ENCODE data around the gene ZNF438.

ZNF438 gene, protein sequence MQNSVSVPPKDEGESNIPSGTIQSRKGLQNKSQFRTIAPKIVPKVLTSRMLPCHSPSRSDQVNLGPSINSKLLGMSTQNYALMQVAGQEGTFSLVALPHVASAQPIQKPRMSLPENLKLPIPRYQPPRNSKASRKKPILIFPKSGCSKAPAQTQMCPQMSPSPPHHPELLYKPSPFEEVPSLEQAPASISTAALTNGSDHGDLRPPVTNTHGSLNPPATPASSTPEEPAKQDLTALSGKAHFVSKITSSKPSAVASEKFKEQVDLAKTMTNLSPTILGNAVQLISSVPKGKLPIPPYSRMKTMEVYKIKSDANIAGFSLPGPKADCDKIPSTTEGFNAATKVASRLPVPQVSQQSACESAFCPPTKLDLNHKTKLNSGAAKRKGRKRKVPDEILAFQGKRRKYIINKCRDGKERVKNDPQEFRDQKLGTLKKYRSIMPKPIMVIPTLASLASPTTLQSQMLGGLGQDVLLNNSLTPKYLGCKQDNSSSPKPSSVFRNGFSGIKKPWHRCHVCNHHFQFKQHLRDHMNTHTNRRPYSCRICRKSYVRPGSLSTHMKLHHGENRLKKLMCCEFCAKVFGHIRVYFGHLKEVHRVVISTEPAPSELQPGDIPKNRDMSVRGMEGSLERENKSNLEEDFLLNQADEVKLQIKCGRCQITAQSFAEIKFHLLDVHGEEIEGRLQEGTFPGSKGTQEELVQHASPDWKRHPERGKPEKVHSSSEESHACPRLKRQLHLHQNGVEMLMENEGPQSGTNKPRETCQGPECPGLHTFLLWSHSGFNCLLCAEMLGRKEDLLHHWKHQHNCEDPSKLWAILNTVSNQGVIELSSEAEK

DNA sequence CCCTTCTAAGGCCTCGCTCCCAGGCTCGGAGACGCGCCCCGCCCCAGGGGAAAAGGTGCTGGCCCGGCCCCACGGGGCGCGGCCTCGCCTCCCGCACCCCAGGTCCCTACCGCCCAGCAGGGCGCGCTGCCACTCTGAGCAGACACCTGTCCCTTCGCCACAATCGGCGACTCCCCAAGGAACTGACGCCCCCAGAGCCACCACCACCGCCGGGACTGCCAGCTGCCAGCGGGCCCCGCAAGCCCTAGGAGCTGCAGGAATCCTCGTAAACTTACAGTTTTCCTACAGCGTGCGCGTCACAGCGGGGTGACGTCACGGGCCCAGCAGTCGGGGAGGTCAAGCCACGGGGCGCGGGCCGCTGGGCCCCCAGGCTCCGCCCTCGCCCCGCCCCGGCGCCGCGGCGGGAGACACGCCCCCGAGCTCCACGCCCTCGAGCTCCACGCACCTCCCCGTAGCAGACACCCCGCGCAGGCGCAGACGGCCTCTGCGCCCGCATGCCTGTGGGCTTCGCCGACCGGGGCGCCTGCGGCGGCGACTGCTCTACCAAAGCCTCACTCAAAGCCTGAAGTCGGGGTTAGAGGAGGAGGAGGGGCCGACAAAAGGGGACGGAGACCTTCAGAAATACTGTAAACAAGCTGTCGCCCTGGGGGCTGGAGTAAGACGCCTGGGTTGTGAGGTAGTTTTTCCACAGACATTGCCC is at the start of gene ZNF438:
TSS of gene ZNF438 (minus strand) at position 308 of the 700 bp plus-strand sequence. CDS start 154,831 bp downstream, outside the sequence.
- no peaks in the 10 kb centered on the region for H3K9me3 Mint-ChIP-seq
- DNase-seq (ENCODE audit: low spot score in 2 of 2) (peak; percentile 97), ATAC-seq (ENCODE audit: low read depth) (peak; percentile 77)
- H3K4me1 Mint-ChIP-seq: peaks cover 10% of the 10 kb centered on the region
- no peaks in the 10 kb centered on the region for H3K27me3 Mint-ChIP-seq
- H3K36me3 Mint-ChIP-seq: no peaks in the 10 kb centered on the region
- H3K4me3 Mint-ChIP-seq: peak within 1 kb of the TSS; percentile 88
- peak within 1 kb of the TSS; percentile 97 for H3K27ac Mint-ChIP-seq

DNA sequence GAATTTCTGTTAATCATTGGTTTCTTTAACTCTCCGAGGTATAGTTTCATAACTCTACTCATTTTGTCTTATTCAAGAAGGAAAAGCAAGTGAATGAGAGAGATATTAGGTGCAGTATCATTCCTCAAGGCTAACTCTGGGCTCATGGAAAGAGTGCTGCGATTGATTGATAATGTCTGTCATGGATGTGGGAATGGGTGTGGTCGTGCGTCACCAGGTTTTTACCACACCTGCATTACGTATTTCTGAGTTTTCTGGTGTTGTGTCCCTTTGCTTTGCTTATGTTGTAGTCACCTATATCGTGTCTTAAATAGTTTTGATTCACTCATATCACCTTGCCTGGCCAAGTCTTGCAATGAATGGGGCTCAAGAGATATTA is 44.9 kb upstream of the ZNF438 start:
- ATAC-seq (ENCODE audit: low read depth) (no peak), DNase-seq (ENCODE audit: low spot score in 2 of 2) (no peak)
- Mint-ChIP-seq H3K4me3 (no peak overlapping the region), H3K36me3 (no peaks in the 10 kb centered on the region), H3K9me3 (no peaks in the 10 kb centered on the region), H3K27ac (no peak overlapping the region), H3K27me3 (peaks cover 11% of the 10 kb centered on the region), H3K4me1 (no peaks in the 10 kb centered on the region)

DNA sequence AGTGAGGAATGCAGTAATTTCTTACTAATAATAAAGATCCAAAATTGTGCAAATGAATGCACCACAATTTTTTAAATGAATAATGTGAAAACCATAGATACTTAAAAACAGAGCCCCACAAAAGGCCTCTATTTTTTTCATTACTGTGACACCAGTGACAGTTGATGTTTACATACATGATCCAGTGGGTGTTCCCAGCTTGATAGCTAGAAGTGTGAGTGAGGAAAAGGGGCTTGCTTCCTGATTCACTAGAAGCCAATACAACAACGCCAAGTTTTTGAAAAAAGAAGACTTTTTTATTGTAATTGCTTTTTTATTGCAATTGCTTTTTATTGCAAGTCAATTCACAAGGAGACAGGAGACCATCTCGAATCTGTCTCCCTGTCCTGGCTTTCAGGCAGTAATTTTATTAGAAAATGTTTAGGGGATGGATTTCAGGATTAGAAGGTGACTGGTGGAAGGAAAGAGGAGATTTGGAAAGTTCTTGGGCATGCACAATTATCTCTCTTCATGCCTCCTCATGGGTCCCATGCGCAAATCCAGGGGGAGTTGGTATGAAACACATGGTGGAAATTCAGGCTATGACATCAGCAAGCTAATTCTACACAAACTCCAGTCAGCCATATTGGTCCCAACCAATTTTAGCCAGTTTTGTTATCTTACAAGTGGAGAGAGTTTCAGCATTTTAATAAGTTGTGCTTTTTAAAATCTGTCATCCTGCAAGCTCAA is 44.4 kb upstream of the ZNF438 start:
- no peaks in the 10 kb centered on the region for H3K4me1 Mint-ChIP-seq
- DNase-seq (ENCODE audit: low spot score in 2 of 2) (no peak), ATAC-seq (ENCODE audit: low read depth) (no peak)
- H3K27ac Mint-ChIP-seq: no peak overlapping the region
- H3K4me3 Mint-ChIP-seq: no peak overlapping the region
- H3K27me3 Mint-ChIP-seq: peaks cover 16% of the 10 kb centered on the region
- no peaks in the 10 kb centered on the region for H3K36me3 Mint-ChIP-seq
- no peaks in the 10 kb centered on the region for H3K9me3 Mint-ChIP-seq

DNA sequence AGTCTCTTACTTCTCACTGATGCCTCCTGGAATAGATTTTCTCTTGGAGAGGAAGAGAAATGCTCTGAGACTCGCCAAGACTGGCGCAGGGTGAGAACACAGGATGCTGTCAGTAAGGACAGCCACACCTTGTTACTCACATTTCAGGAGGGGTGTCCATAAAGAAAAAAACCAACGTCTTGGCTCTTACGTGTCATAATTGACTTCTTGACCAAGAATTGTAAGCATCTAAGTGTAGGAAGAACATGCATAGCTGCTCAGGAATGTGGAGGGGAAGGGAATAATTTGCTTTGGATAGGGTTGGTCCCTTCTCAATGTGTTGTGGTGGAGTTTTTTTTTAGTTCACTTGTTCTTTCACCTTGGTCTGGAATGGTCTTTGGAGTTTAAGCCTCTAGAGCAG is 43.8 kb upstream of the ZNF438 start:
- no peak overlapping the region for H3K4me3 Mint-ChIP-seq
- H3K27ac Mint-ChIP-seq: no peak overlapping the region
- H3K4me1 Mint-ChIP-seq: no peaks in the 10 kb centered on the region
- DNase-seq (ENCODE audit: low spot score in 2 of 2): no peak
- H3K27me3 Mint-ChIP-seq: peaks cover 13% of the 10 kb centered on the region
- H3K36me3 Mint-ChIP-seq: no peaks in the 10 kb centered on the region
- no peaks in the 10 kb centered on the region for H3K9me3 Mint-ChIP-seq
- ATAC-seq (ENCODE audit: low read depth): no peak

DNA sequence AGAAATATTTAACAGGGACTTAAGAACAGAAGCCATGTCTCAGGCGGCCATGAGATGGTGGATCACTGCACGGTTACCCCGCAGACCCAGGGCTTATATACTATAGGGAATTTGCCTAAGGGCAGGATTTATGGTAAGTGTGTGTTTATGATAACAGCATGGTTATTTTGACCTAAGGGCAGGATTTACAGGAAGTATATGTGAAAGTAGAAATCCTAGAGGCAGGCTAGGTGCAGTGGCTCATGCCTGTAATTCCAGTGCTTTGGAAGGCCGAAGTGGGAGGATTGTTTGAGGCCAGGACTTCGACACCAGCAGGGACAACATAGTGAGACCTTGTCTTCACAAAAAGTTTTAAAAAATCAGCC is 43.0 kb upstream of the ZNF438 start:
- DNase-seq (ENCODE audit: low spot score in 2 of 2) (no peak), ATAC-seq (ENCODE audit: low read depth) (no peak)
- no peak overlapping the region for H3K4me3 Mint-ChIP-seq
- H3K27me3 Mint-ChIP-seq: peaks cover 13% of the 10 kb centered on the region
- H3K9me3 Mint-ChIP-seq: no peaks in the 10 kb centered on the region
- no peak overlapping the region for H3K27ac Mint-ChIP-seq
- no peaks in the 10 kb centered on the region for H3K4me1 Mint-ChIP-seq
- H3K36me3 Mint-ChIP-seq: no peaks in the 10 kb centered on the region

DNA sequence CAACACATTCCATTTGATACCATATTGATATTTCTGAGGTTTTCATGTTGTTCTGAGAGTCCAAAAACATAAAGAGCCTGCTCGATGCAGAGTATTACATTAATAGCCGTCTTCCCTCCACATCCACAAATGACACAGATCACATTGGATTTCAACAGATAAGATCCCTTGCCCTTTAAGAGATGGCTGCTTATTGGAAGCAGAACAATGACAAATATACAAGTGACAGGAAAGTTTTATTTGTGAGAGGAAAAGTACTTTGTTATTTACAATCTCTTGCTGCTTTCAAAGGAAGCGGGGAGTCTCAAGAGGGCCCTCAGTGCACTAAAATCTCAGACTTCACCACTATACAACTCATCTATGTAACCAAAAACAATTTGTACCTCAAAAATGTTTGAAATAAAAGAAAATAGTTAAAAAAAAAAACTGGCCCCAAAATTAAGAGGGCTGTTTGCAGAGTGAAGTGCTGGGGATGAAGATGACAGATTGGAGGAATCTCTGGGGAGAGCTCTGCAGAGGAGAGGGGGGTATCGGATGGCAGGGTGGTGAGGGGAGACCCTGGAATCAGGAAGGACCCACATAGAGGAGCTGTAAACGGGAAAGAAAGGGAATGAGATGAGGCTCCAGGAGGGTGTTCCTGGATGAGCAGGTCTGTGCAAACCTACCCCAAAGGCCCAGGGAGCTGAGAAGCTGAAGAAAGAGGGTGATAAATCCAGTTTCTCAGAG is 42.5 kb upstream of the ZNF438 start:
- Mint-ChIP-seq H3K27ac (no peak overlapping the region), H3K4me1 (no peaks in the 10 kb centered on the region), H3K36me3 (no peaks in the 10 kb centered on the region), H3K4me3 (no peak overlapping the region), H3K27me3 (peaks cover 16% of the 10 kb centered on the region), H3K9me3 (no peaks in the 10 kb centered on the region)
- DNase-seq (ENCODE audit: low spot score in 2 of 2): no peak
- ATAC-seq (ENCODE audit: low read depth): no peak

DNA sequence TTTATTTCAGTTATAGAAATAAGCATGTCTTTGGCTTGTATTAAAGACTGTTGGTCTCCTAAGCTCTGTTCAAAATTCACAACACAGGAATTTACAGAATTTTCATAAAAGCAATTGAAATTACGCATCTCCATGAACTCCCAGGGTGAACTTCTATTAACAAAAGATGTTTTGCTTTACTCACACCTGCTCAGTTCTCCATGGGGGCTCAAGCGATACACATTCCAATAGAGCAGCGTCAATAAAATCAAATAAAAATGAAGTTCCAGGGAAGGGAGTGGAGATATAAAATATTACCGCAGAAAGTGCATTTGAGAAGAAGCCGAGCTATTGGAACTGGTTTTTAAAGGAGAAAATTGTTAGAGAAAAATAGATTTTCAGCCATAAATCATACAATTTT is 41.5 kb upstream of the ZNF438 start:
- H3K4me3 Mint-ChIP-seq: no peak overlapping the region
- H3K9me3 Mint-ChIP-seq: no peaks in the 10 kb centered on the region
- no peaks in the 10 kb centered on the region for H3K4me1 Mint-ChIP-seq
- peaks cover 18% of the 10 kb centered on the region for H3K27me3 Mint-ChIP-seq
- H3K27ac Mint-ChIP-seq: no peak overlapping the region
- ATAC-seq (ENCODE audit: low read depth) (no peak), DNase-seq (ENCODE audit: low spot score in 2 of 2) (no peak)
- H3K36me3 Mint-ChIP-seq: no peaks in the 10 kb centered on the region

DNA sequence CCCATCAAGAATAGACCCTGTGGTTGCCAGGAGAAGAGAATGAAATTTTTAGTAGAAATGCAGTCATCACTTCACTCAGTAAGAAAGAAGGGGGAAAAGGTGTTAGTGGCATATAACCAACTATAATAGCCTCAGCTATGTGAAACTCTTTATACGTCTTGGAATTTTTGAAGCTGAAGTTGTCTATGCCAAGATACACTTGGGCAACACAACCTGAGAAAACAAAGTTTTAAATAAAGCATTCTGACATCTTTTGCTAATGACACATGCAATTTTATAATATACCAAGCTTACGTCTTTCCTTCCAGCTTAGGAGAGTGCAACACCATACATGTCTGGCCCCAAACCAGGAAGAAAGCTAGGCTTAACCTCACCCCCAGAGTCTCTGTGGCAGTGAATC is 40.8 kb upstream of the ZNF438 start:
- Mint-ChIP-seq H3K27ac (no peak overlapping the region), H3K27me3 (peaks cover 21% of the 10 kb centered on the region), H3K9me3 (no peaks in the 10 kb centered on the region), H3K4me3 (no peak overlapping the region), H3K36me3 (no peaks in the 10 kb centered on the region), H3K4me1 (no peaks in the 10 kb centered on the region)
- no peak for DNase-seq (ENCODE audit: low spot score in 2 of 2)
- ATAC-seq (ENCODE audit: low read depth): no peak

DNA sequence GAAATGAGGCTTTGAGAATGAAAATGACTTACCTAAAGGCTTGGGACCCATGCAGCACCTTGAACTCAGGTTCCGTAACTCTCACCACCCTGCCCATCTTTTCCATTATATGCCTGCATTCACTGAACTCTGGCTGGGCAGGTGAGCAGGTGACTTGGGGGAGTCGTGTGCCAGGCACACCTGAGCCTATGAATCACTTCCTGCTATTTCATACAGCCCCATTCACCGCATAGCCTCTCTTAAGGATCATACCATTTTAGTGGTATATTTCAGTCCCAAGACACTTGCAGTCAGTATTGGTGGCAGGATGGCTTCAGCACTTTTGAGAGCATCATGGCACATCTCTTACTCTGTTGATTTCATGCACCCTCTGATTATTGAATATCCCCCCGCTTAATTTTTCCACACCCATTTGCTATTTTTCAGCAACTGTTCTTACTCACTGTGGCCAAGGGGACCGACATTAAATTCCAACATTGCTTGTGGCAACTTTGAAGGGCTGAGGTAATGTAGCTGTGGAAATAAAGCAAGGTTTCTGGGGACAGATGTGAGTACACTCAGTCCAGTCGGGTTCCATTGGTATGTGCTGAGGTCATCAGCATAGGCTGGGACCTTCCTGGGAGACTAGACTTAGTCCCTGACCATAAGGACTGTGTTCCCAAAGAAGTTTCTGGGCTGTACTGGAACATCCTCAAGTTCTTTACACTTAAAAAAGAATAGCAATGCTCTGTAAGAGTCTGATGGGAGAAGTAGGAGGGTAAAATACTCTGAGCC is 39.8 kb upstream of the ZNF438 start:
- Mint-ChIP-seq H3K27ac (no peak overlapping the region), H3K27me3 (peaks cover 23% of the 10 kb centered on the region), H3K4me3 (no peak overlapping the region), H3K4me1 (no peaks in the 10 kb centered on the region), H3K9me3 (no peaks in the 10 kb centered on the region), H3K36me3 (no peaks in the 10 kb centered on the region)
- no peak for ATAC-seq (ENCODE audit: low read depth)
- DNase-seq (ENCODE audit: low spot score in 2 of 2): no peak

DNA sequence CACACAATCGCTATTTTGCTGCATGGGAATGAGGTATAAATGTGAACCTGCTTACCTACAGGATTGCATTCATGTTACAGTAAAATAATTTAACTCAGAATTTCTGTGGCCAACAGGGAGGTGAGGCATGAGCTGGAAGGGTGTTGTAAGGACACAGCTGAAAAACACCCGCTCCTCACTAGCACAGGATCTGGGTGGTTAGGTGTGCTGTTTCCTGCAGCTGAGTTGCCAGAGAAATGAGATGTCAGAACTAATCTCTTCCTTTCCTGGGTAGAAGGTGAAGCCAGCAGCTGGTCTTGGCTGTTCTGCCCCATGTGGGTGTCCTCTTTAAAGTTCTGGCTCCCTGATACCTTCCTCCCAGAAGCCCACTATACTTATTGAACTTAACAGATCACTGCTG is 39.0 kb upstream of the ZNF438 start:
- no peak for ATAC-seq (ENCODE audit: low read depth)
- Mint-ChIP-seq H3K4me1 (no peaks in the 10 kb centered on the region), H3K36me3 (no peaks in the 10 kb centered on the region)

DNA sequence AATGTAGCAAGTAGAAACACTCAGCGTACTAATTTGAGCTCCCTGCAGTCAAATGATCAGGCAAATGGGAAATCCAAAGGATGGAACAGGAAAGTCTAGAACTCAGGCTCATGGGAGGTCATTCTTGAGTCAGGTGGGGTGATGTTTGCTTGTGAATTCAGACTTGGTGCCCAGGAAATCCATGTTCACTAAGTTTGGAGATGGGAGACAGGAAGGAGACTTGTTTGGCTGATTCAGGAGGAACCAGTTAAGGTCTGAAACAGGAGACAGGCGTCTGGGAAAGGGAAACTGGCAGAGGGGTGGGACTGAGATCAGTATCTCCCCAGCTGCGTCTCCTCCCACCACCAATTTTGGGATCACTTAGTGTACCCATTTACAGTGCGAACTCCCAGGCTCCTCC is 38.4 kb upstream of the ZNF438 start:
- no peak for DNase-seq (ENCODE audit: low spot score in 2 of 2)
- no peak for ATAC-seq (ENCODE audit: low read depth)
- peaks cover 26% of the 10 kb centered on the region for H3K27me3 Mint-ChIP-seq
- H3K9me3 Mint-ChIP-seq: no peaks in the 10 kb centered on the region
- H3K4me1 Mint-ChIP-seq: no peaks in the 10 kb centered on the region
- H3K4me3 Mint-ChIP-seq: no peak overlapping the region
- H3K27ac Mint-ChIP-seq: no peak overlapping the region
- no peaks in the 10 kb centered on the region for H3K36me3 Mint-ChIP-seq

More for the DNA sequence above, 39.0 kb upstream of the ZNF438 start:
- H3K27ac Mint-ChIP-seq: no peak overlapping the region
- H3K9me3 Mint-ChIP-seq: no peaks in the 10 kb centered on the region
- no peak overlapping the region for H3K4me3 Mint-ChIP-seq
- peaks cover 23% of the 10 kb centered on the region for H3K27me3 Mint-ChIP-seq
- no peak for DNase-seq (ENCODE audit: low spot score in 2 of 2)

DNA sequence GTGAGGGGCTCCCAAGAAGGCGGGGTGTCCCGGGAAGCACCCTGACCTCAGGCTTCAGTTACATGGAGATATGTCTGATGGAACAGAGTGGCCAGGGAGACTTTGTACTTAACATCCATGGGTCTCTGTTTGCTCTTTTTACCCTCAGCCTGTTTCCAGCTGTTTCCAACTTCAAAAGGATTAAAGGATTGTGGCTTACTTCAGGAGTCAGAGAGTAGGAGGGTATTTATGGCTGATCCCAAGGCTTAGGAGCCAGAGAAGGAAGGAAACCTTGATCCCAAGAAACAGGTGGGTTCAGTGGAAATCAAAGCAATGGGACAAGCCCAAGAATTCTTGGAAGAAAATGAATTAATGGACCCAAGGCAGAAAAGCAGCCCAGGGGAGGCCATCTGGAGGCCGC is 37.7 kb upstream of the ZNF438 start:
- H3K9me3 Mint-ChIP-seq: no peaks in the 10 kb centered on the region
- no peak for DNase-seq (ENCODE audit: low spot score in 2 of 2)
- no peak for ATAC-seq (ENCODE audit: low read depth)
- H3K4me1 Mint-ChIP-seq: no peaks in the 10 kb centered on the region
- H3K27ac Mint-ChIP-seq: no peak overlapping the region
- no peak overlapping the region for H3K4me3 Mint-ChIP-seq
- H3K36me3 Mint-ChIP-seq: no peaks in the 10 kb centered on the region
- peaks cover 25% of the 10 kb centered on the region for H3K27me3 Mint-ChIP-seq

DNA sequence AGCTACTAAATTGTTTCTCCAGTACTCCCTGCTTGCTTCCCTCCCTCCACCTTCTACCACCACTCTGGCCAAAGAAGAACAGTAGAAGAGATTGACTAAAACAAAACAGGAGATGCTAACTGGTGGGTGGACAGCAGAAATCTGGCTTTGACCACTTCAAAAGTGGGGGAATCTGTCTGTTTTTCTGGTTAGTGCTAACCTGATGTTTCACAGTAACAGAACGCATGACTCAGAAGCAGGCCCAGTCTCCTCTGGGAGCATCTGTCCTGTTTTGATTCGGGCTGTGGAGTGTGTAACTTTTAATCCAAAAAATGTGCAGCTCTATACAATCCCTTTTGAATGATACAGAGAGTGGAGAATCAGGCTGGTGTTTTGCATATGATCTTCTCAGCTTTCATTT is 32.7 kb upstream of the ZNF438 start:
- Mint-ChIP-seq H3K9me3 (no peaks in the 10 kb centered on the region), H3K4me1 (no peaks in the 10 kb centered on the region), H3K27me3 (peaks cover 24% of the 10 kb centered on the region), H3K4me3 (no peak overlapping the region), H3K36me3 (no peaks in the 10 kb centered on the region), H3K27ac (no peak overlapping the region)
- DNase-seq (ENCODE audit: low spot score in 2 of 2) (no peak), ATAC-seq (ENCODE audit: low read depth) (no peak)
